HG03135 (cell line): ENCODE measurements around the gene ADO.
A peak's percentile ranks its signal among the peaks of the same experiment; 100 is the strongest.

ENCODE experiments used
- ATAC-seq: cut with Tn5 transposase; IDR thresholded peaks from one replicate; pipeline ENCODE4 v1.9.1; 2021; ENCODE audit warnings: mild to moderate bottlenecking, moderate library complexity; ENCODE audit not compliant: unreplicated experiment

ADO gene

GRCh38 chr10:62817121-62817765 lies 12.7 kb downstream of the ADO start:
- ATAC-seq = peak; percentile 11

- peak; percentile 29 for ATAC-seq
Observed at GRCh38 chr10:62817766-62818425, 13.4 kb downstream of the ADO start.

GRCh38 chr10:62818426-62819011 lies 14.0 kb downstream of the ADO start:
- ATAC-seq = no peak

- ATAC-seq = no peak
Observed at GRCh38 chr10:62819141-62819920, 14.8 kb downstream of the ADO start.

- no peak for ATAC-seq
Observed at GRCh38 chr10:62820586-62820985, 16.1 kb downstream of the ADO start.

GRCh38 chr10:62826273-62826672 lies 21.8 kb downstream of the ADO start:
- no peak for ATAC-seq

GRCh38 chr10:62829622-62830021 lies 25.1 kb downstream of the ADO start:
- no peak for ATAC-seq

- ATAC-seq = no peak
Observed at GRCh38 chr10:62830679-62831078, 26.2 kb downstream of the ADO start.

GRCh38 chr10:62831346-62831745 lies 26.8 kb downstream of the ADO start:
- no peak for ATAC-seq

- ATAC-seq = no peak
Observed at GRCh38 chr10:62839590-62839989, 35.1 kb downstream of the ADO start.

- ATAC-seq = no peak
Observed at GRCh38 chr10:62842983-62843382, 38.5 kb downstream of the ADO start.

GRCh38 chr10:62843600-62843999 lies 39.1 kb downstream of the ADO start:
- ATAC-seq = no peak

- ATAC-seq = no peak
Observed at GRCh38 chr10:62844280-62845011, 39.9 kb downstream of the ADO start.

GRCh38 chr10:62847433-62847832 lies 42.9 kb downstream of the ADO start:
- no peak for ATAC-seq

GRCh38 chr10:62850646-62851045 lies 46.1 kb downstream of the ADO start:
- no peak for ATAC-seq

GRCh38 chr10:62851442-62851841 lies 46.9 kb downstream of the ADO start:
- no peak for ATAC-seq

- peak; percentile 66 for ATAC-seq
Observed at GRCh38 chr10:62852961-62853702, 48.6 kb downstream of the ADO start.

- ATAC-seq = no peak
Observed at GRCh38 chr10:62853710-62854109, 49.2 kb downstream of the ADO start.

GRCh38 chr10:62856021-62856420 lies 51.5 kb downstream of the ADO start:
- ATAC-seq = no peak
